ENCODE measurements around the gene BIRC5.
"Not testable (repeated sequence)": the region's sequence is repeated elsewhere in the genome, so short reads cannot be mapped to it uniquely, and the experiment has no call there.

BIRC5 gene

GRCh38 chr17:78252701-78253635 is 38.9 kb downstream of the BIRC5 start:
- 94 to 96% methylated on average over 10 to 12 of the region's 15 CpGs for WGBS, 2 experiments (ENCODE audit: insufficient coverage in 2 of 2)
- Histone ChIP-seq H3K36me3 (ENCODE audit: control insufficient read depth, insufficient read depth, low read length) (no peaks in the 10 kb centered on the region), H3K27ac (ENCODE audit: low read depth, low read length, severe bottlenecking) (no peak overlapping the region), H3K9me3 (ENCODE audit: control insufficient read depth, low read length) (no peaks in the 10 kb centered on the region), H3K4me1 (ENCODE audit: control insufficient read depth, insufficient read depth, low read length, poor library complexity, severe bottlenecking) (peaks cover 40% of the 10 kb centered on the region), H3K4me3 (ENCODE audit: extremely low read depth, insufficient read depth, low read length, poor library complexity, severe bottlenecking) (no peak overlapping the region)

GRCh38 chr17:78253636-78253945 is 39.5 kb downstream of the BIRC5 start:
- Histone ChIP-seq H3K4me3 (ENCODE audit: extremely low read depth, insufficient read depth, low read length, poor library complexity, severe bottlenecking) (peak overlapping the region; percentile 63), H3K4me1 (ENCODE audit: control insufficient read depth, insufficient read depth, low read length, poor library complexity, severe bottlenecking) (peaks cover 43% of the 10 kb centered on the region)
- WGBS, 2 experiments (ENCODE audit: insufficient coverage in 2 of 2) = 90 to 91% methylated on average over 8 to 10 of the region's 12 CpGs
- H3K36me3 ChIP-seq (ENCODE audit: control insufficient read depth, insufficient read depth, low read length); H3K9me3 ChIP-seq (ENCODE audit: control insufficient read depth, low read length); H3K27ac ChIP-seq (ENCODE audit: low read depth, low read length, severe bottlenecking): not testable (repeated sequence)

- Histone ChIP-seq H3K4me3 (ENCODE audit: extremely low read depth, insufficient read depth, low read length, poor library complexity, severe bottlenecking) (peak overlapping the region; percentile 63), H3K36me3 (ENCODE audit: control insufficient read depth, insufficient read depth, low read length) (no peaks in the 10 kb centered on the region), H3K9me3 (ENCODE audit: control insufficient read depth, low read length) (no peaks in the 10 kb centered on the region), H3K4me1 (ENCODE audit: control insufficient read depth, insufficient read depth, low read length, poor library complexity, severe bottlenecking) (peaks cover 47% of the 10 kb centered on the region), H3K27ac (ENCODE audit: low read depth, low read length, severe bottlenecking) (peak overlapping the region; percentile 84)
- 7 to 10% methylated on average over 54 to 62 of the region's 73 CpGs for WGBS, 2 experiments (ENCODE audit: insufficient coverage in 2 of 2)
These were observed 40.1 kb downstream of the BIRC5 start for GRCh38 chr17:78253946-78254672.

GRCh38 chr17:78255029-78255656 is 41.1 kb downstream of the BIRC5 start:
- no peak overlapping the region for H3K4me3 ChIP-seq (ENCODE audit: extremely low read depth, insufficient read depth, low read length, poor library complexity, severe bottlenecking)
- WGBS, 2 experiments (ENCODE audit: insufficient coverage in 2 of 2) = 95 to 96% methylated on average over 12 to 16 of the region's 18 CpGs
- H3K36me3 ChIP-seq (ENCODE audit: control insufficient read depth, insufficient read depth, low read length) = no peaks in the 10 kb centered on the region
- H3K4me1 ChIP-seq (ENCODE audit: control insufficient read depth, insufficient read depth, low read length, poor library complexity, severe bottlenecking) = peaks cover 46% of the 10 kb centered on the region
- no peaks in the 10 kb centered on the region for H3K9me3 ChIP-seq (ENCODE audit: control insufficient read depth, low read length)
- peak overlapping the region; percentile 43 for H3K27ac ChIP-seq (ENCODE audit: low read depth, low read length, severe bottlenecking)

- Histone ChIP-seq H3K4me3 (ENCODE audit: extremely low read depth, insufficient read depth, low read length, poor library complexity, severe bottlenecking) (no peak overlapping the region), H3K9me3 (ENCODE audit: control insufficient read depth, low read length) (no peaks in the 10 kb centered on the region), H3K36me3 (ENCODE audit: control insufficient read depth, insufficient read depth, low read length) (no peaks in the 10 kb centered on the region), H3K4me1 (ENCODE audit: control insufficient read depth, insufficient read depth, low read length, poor library complexity, severe bottlenecking) (peaks cover 41% of the 10 kb centered on the region), H3K27ac (ENCODE audit: low read depth, low read length, severe bottlenecking) (peak overlapping the region; percentile 78)
- 71 to 86% methylated on average over 13 of the region's 14 CpGs for WGBS, 2 experiments (ENCODE audit: insufficient coverage in 2 of 2)
These were observed 42.1 kb downstream of the BIRC5 start for GRCh38 chr17:78255953-78256706.

GRCh38 chr17:78256707-78257591 is 42.9 kb downstream of the BIRC5 start:
- Histone ChIP-seq H3K9me3 (ENCODE audit: control insufficient read depth, low read length) (no peaks in the 10 kb centered on the region), H3K4me1 (ENCODE audit: control insufficient read depth, insufficient read depth, low read length, poor library complexity, severe bottlenecking) (peaks cover 41% of the 10 kb centered on the region), H3K4me3 (ENCODE audit: extremely low read depth, insufficient read depth, low read length, poor library complexity, severe bottlenecking) (no peak overlapping the region), H3K36me3 (ENCODE audit: control insufficient read depth, insufficient read depth, low read length) (no peaks in the 10 kb centered on the region), H3K27ac (ENCODE audit: low read depth, low read length, severe bottlenecking) (peak overlapping the region; percentile 78)
- WGBS, 2 experiments (ENCODE audit: insufficient coverage in 2 of 2) = 48 to 53% methylated on average over 10 to 15 of the region's 18 CpGs

GRCh38 chr17:78257810-78258322 is 43.8 kb downstream of the BIRC5 start:
- Histone ChIP-seq H3K4me3 (ENCODE audit: extremely low read depth, insufficient read depth, low read length, poor library complexity, severe bottlenecking) (no peak overlapping the region), H3K9me3 (ENCODE audit: control insufficient read depth, low read length) (no peaks in the 10 kb centered on the region), H3K4me1 (ENCODE audit: control insufficient read depth, insufficient read depth, low read length, poor library complexity, severe bottlenecking) (peaks cover 41% of the 10 kb centered on the region), H3K36me3 (ENCODE audit: control insufficient read depth, insufficient read depth, low read length) (no peaks in the 10 kb centered on the region), H3K27ac (ENCODE audit: low read depth, low read length, severe bottlenecking) (peak overlapping the region; percentile 78)
- 61 to 64% methylated on average over 12 to 16 of the region's 16 CpGs for WGBS, 2 experiments (ENCODE audit: insufficient coverage in 2 of 2)

- Histone ChIP-seq H3K4me3 (ENCODE audit: extremely low read depth, insufficient read depth, low read length, poor library complexity, severe bottlenecking) (no peak overlapping the region), H3K9me3 (ENCODE audit: control insufficient read depth, low read length) (no peaks in the 10 kb centered on the region), H3K4me1 (ENCODE audit: control insufficient read depth, insufficient read depth, low read length, poor library complexity, severe bottlenecking) (peaks cover 41% of the 10 kb centered on the region), H3K36me3 (ENCODE audit: control insufficient read depth, insufficient read depth, low read length) (no peaks in the 10 kb centered on the region), H3K27ac (ENCODE audit: low read depth, low read length, severe bottlenecking) (peak overlapping the region; percentile 78)
- 75 to 82% methylated on average over 15 to 18 of the region's 23 CpGs for WGBS, 2 experiments (ENCODE audit: insufficient coverage in 2 of 2)
These were observed 44.5 kb downstream of the BIRC5 start for GRCh38 chr17:78258323-78259191.

GRCh38 chr17:78259192-78259554 is 45.1 kb downstream of the BIRC5 start:
- Histone ChIP-seq H3K4me3 (ENCODE audit: extremely low read depth, insufficient read depth, low read length, poor library complexity, severe bottlenecking) (no peak overlapping the region), H3K27ac (ENCODE audit: low read depth, low read length, severe bottlenecking) (no peak overlapping the region), H3K4me1 (ENCODE audit: control insufficient read depth, insufficient read depth, low read length, poor library complexity, severe bottlenecking) (peaks cover 41% of the 10 kb centered on the region), H3K36me3 (ENCODE audit: control insufficient read depth, insufficient read depth, low read length) (no peaks in the 10 kb centered on the region), H3K9me3 (ENCODE audit: control insufficient read depth, low read length) (no peaks in the 10 kb centered on the region)
- 93% methylated on average over 3 of the region's 10 CpGs; no CpG with 5 or more reads in 1 of the 2 experiments for WGBS, 2 experiments (ENCODE audit: insufficient coverage in 2 of 2)

Data from mesodermal cell (in vitro differentiated cells).